HG03025 (cell line): ENCODE measurements around the gene TCF7L1.

Source experiments
- ATAC-seq: cut with Tn5 transposase; IDR thresholded peaks from one replicate; pipeline ENCODE4 v1.9.1; 2021; ENCODE audit warnings: mild to moderate bottlenecking, moderate library complexity; ENCODE audit not compliant: unreplicated experiment, low FRiP score

The TCF7L1 gene

GRCh38 chr2:85244828-85245227 lies 111.6 kb downstream of the TCF7L1 start:
- ATAC-seq, result no peak

- no peak for ATAC-seq
Measured at GRCh38 chr2:85245891-85246290, 112.7 kb downstream of the TCF7L1 start.

- ATAC-seq, result no peak
Measured at GRCh38 chr2:85246348-85246747, 113.2 kb downstream of the TCF7L1 start.

GRCh38 chr2:85247610-85248009 lies 114.4 kb downstream of the TCF7L1 start:
- no peak for ATAC-seq

GRCh38 chr2:85248773-85249509 lies 115.7 kb downstream of the TCF7L1 start:
- ATAC-seq, result no peak

- ATAC-seq, result no peak
Measured at GRCh38 chr2:85250045-85250444, 116.9 kb downstream of the TCF7L1 start.

- no peak for ATAC-seq
Measured at GRCh38 chr2:85251070-85251616, 118.0 kb downstream of the TCF7L1 start.

GRCh38 chr2:85253890-85254289 lies 120.7 kb downstream of the TCF7L1 start:
- ATAC-seq, result no peak

GRCh38 chr2:85254540-85255300 lies 121.5 kb downstream of the TCF7L1 start:
- no peak for ATAC-seq

GRCh38 chr2:85255456-85255812 lies 122.2 kb downstream of the TCF7L1 start:
- no peak for ATAC-seq

GRCh38 chr2:85255813-85256594 lies 122.8 kb downstream of the TCF7L1 start:
- no peak for ATAC-seq

- ATAC-seq, result no peak
Measured at GRCh38 chr2:85257359-85257969, 124.3 kb downstream of the TCF7L1 start.

GRCh38 chr2:85257970-85258605 lies 124.9 kb downstream of the TCF7L1 start:
- no peak for ATAC-seq

GRCh38 chr2:85259101-85259590 lies 126.0 kb downstream of the TCF7L1 start:
- ATAC-seq, result no peak

GRCh38 chr2:85259879-85260278 lies 126.7 kb downstream of the TCF7L1 start:
- no peak for ATAC-seq

- ATAC-seq, result no peak
Measured at GRCh38 chr2:85263591-85263990, 130.4 kb downstream of the TCF7L1 start.

- ATAC-seq, result no peak
Measured at GRCh38 chr2:85264471-85264870, 131.3 kb downstream of the TCF7L1 start.

- ATAC-seq, result no peak
Measured at GRCh38 chr2:85265304-85265703, 132.1 kb downstream of the TCF7L1 start.

GRCh38 chr2:85266146-85267041 lies 133.2 kb downstream of the TCF7L1 start:
- ATAC-seq, result no peak
